Spinal cord (tissue), 10 donors: Measurements from ENCODE around the gene SMIM34. TPM values are rescaled to one million over a fixed set of nuclear protein-coding genes. Genes with fewer than 3 reads are reported as not detected.
"Not testable (repeated sequence)": the region's sequence is repeated elsewhere in the genome, so short reads cannot be mapped to it uniquely, and the experiment has no call there.

Experiments
- DNase-seq, 6 donors: peaks; one replicate each; pipeline versions ENCODE4 v3.0.0 to v3.0.0-alpha.2; 2013 to 2015; ENCODE audit warnings: low spot score in 6 of 6, low read depth in 4 of 6
- H3K27ac ChIP-seq: one replicate; pipeline ENCODE4 v1.5.1; 2013; ENCODE audit warnings: low read depth, low read length, control low read depth
- H3K27me3 ChIP-seq: one replicate; pipeline ENCODE4 v1.6.1; 2013; ENCODE audit warnings: low read length; ENCODE audit not compliant: control insufficient read depth, insufficient read depth
- H3K36me3 ChIP-seq: one replicate; pipeline ENCODE4 v1.6.1; 2013; ENCODE audit warnings: low read length; ENCODE audit not compliant: control insufficient read depth, insufficient read depth
- H3K4me1 ChIP-seq: one replicate; pipeline ENCODE4 v1.6.1; 2013; ENCODE audit warnings: low read length; ENCODE audit not compliant: control insufficient read depth, insufficient read depth
- H3K4me3 ChIP-seq: one replicate; pipeline ENCODE4 v1.5.1; 2013; ENCODE audit warnings: low read depth, low read length, control low read depth
- H3K9me3 ChIP-seq: one replicate; pipeline ENCODE4 v1.6.1; 2013; ENCODE audit warnings: low read length; ENCODE audit not compliant: control insufficient read depth, insufficient read depth
- WGBS: methylation state at CpG from one replicate; pipeline ENCODE4 v1.1.5; 2013; ENCODE audit warnings: missing lambda C conversion rate; ENCODE audit not compliant: insufficient coverage; 5-methylcytosine and 5-hydroxymethylcytosine counted together
- polyA plus RNA-seq, 2 donors: library from polyadenylated mRNA; unstranded; fragments of 120-200 nt; gene quantifications; one replicate each; pipeline ENCODE4 v1.2.1, GENCODE V29; 2013; ENCODE audit not compliant: insufficient read length in 2 of 2
- small RNA-seq: library from RNA; depleted of rRNA; stranded (forward); fragments of <200 nt; gene quantifications from one replicate; pipeline ENCODE3, GENCODE V24; 2014; ENCODE audit warnings: low replicate concordance
- total RNA-seq, 2 donors: library from RNA; depleted of rRNA in 1 of 2; stranded (reverse); fragments of 120-200 nt in 1 of 2; fragments of >200 nt in 1 of 2; gene quantifications; one replicate each; pipeline versions ENCODE4 v1.2.3 to v1.2.4, GENCODE V29; 2013 to 2014
- donor health status: healthy.

The SMIM34 gene
- total and polyA plus RNA-seq, 4 donors = 0.11 to 0.92 (median 0.33) TPM; not detected in 1

GRCh38 chr21:34375619-34375972 is 48.2 kb downstream of the SMIM34 start:
- not testable (repeated sequence) for DNase-seq, H3K36me3 ChIP-seq, H3K4me3 ChIP-seq, H3K27ac ChIP-seq, H3K9me3 ChIP-seq, H3K27me3 ChIP-seq, H3K4me1 ChIP-seq
- no CpG with 5 or more reads among the region's 33 CpGs for WGBS

GRCh38 chr21:34374940-34375618 is 48.7 kb downstream of the SMIM34 start, which contains the start of gene SMIM11:
Gene SMIM11, plus strand, starts transcription at chr21:34375507. Its CDS starts 3,998 bp downstream, at chr21:34379505.
- DNase-seq, H3K9me3 ChIP-seq, H3K4me1 ChIP-seq, H3K27ac ChIP-seq, H3K27me3 ChIP-seq, H3K36me3 ChIP-seq, H3K4me3 ChIP-seq: not testable (repeated sequence)
- WGBS = no CpG with 5 or more reads among the region's 49 CpGs

GRCh38 chr21:34374462-34374861 is 49.3 kb downstream of the SMIM34 start:
- not testable (repeated sequence) for H3K4me3 ChIP-seq, H3K27ac ChIP-seq, DNase-seq, H3K36me3 ChIP-seq, H3K9me3 ChIP-seq, H3K4me1 ChIP-seq, H3K27me3 ChIP-seq
- WGBS = no CpG with 5 or more reads among the region's 8 CpGs

- Histone ChIP-seq H3K4me3 (no peak overlapping the region), H3K9me3 (no peaks in the 10 kb centered on the region), H3K4me1 (no peaks in the 10 kb centered on the region), H3K27ac (no peak overlapping the region), H3K27me3 (no peaks in the 10 kb centered on the region), H3K36me3 (no peaks in the 10 kb centered on the region)
- DNase-seq = no peak
- 86% methylated on average over 4 of the region's 5 CpGs for WGBS
These were observed 51.4 kb downstream of the SMIM34 start for GRCh38 chr21:34372321-34372720.

- no peak overlapping the region for H3K4me3 ChIP-seq
- WGBS = no CpG with 5 or more reads among the region's 1 CpG
- H3K27me3 ChIP-seq = no peaks in the 10 kb centered on the region
- H3K9me3 ChIP-seq = no peaks in the 10 kb centered on the region
- no peak for DNase-seq
- H3K36me3 ChIP-seq = no peaks in the 10 kb centered on the region
- H3K27ac ChIP-seq = no peak overlapping the region
- no peaks in the 10 kb centered on the region for H3K4me1 ChIP-seq
These were observed 54.0 kb downstream of the SMIM34 start for GRCh38 chr21:34369741-34370140.

Small RNA genes lying within 50 kb of the gene (small RNA-seq; reads per million reads assigned to genes)
- gene RF00614 = not detected

Other genes with a start within 250 kb of the SMIM34 start
- gene KCNE2, start 59.9 kb downstream of the SMIM34 start, total RNA-seq = 1 to 10 TPM in 1 of 2 donors, under 1 TPM in 1; 0.30 to 1.0 TPM
- gene KCNE2, start 59.9 kb downstream of the SMIM34 start, polyA plus RNA-seq = 1 to 10 TPM in 1 of 2 donors, under 1 TPM in 1; 0.86 to 1.3 TPM
- 10 to 100 TPM; 11.9 to 39.6 TPM for gene SMIM11, start 48.4 kb downstream of the SMIM34 start, total RNA-seq
- 10 to 100 TPM in 1 of 2 donors, 1 to 10 TPM in 1; 9.8 to 12.4 TPM for gene SMIM11, start 48.4 kb downstream of the SMIM34 start, polyA plus RNA-seq
- gene KCNE1, start 88.3 kb upstream of the SMIM34 start, total RNA-seq = 1 to 10 TPM in 1 of 2 donors, under 1 TPM in 1; 0.69 to 2.2 TPM
- gene KCNE1, start 88.3 kb upstream of the SMIM34 start, polyA plus RNA-seq = 1 to 10 TPM; 1.7 to 2.7 TPM
- 10 to 100 TPM; 42.4 to 91.6 TPM for gene RCAN1, start 191.2 kb upstream of the SMIM34 start, total RNA-seq
- gene RCAN1, start 191.2 kb upstream of the SMIM34 start, polyA plus RNA-seq = 100 to 1,000 TPM in 1 of 2 donors, 10 to 100 TPM in 1; 90.5 to 107 TPM
- 10 to 100 TPM in 1 of 2 donors, 1 to 10 TPM in 1; 1.5 to 19.0 TPM for gene CLIC6, start 245.0 kb upstream of the SMIM34 start, total RNA-seq
- gene CLIC6, start 245.0 kb upstream of the SMIM34 start, polyA plus RNA-seq = 1 to 10 TPM in 1 of 2 donors, under 1 TPM in 1; 0.19 to 1.2 TPM